GM18867 (cell line): ENCODE data around the gene UST.
"Not testable (repeated sequence)": the region's sequence is repeated elsewhere in the genome, so short reads cannot be mapped to it uniquely, and the experiment has no call there.

Source experiments
- ATAC-seq: cut with Tn5 transposase; IDR thresholded peaks from one replicate; pipeline ENCODE4 v1.9.1; 2021; ENCODE audit warnings: mild to moderate bottlenecking, moderate library complexity; ENCODE audit not compliant: unreplicated experiment

Gene UST

GRCh38 chr6:148997865-148998264, 251.0 kb downstream of the UST start:
- ATAC-seq = no peak

- ATAC-seq = no peak
These were observed 251.9 kb downstream of the UST start for GRCh38 chr6:148998704-148999103.

GRCh38 chr6:148999501-148999900, 252.7 kb downstream of the UST start:
- ATAC-seq = no peak

- ATAC-seq = no peak
These were observed 253.2 kb downstream of the UST start for GRCh38 chr6:148999929-149000468.

- no peak for ATAC-seq
These were observed 254.6 kb downstream of the UST start for GRCh38 chr6:149001422-149001821.

GRCh38 chr6:149003560-149003959, 256.7 kb downstream of the UST start:
- ATAC-seq = no peak

GRCh38 chr6:149004664-149005063, 257.8 kb downstream of the UST start:
- ATAC-seq = no peak

GRCh38 chr6:149006236-149006635, 259.4 kb downstream of the UST start:
- ATAC-seq = not testable (repeated sequence)

- no peak for ATAC-seq
These were observed 259.8 kb downstream of the UST start for GRCh38 chr6:149006671-149007070.

GRCh38 chr6:149007846-149008245, 261.0 kb downstream of the UST start:
- no peak for ATAC-seq

GRCh38 chr6:149008741-149009140, 261.9 kb downstream of the UST start:
- no peak for ATAC-seq

- no peak for ATAC-seq
These were observed 265.3 kb downstream of the UST start for GRCh38 chr6:149012040-149012545.

- ATAC-seq = no peak
These were observed 266.9 kb downstream of the UST start for GRCh38 chr6:149013586-149014344.

GRCh38 chr6:149014631-149015534, 268.1 kb downstream of the UST start:
- ATAC-seq = no peak

GRCh38 chr6:149015535-149016525, 269.0 kb downstream of the UST start:
- no peak for ATAC-seq

- ATAC-seq = no peak
These were observed 269.9 kb downstream of the UST start for GRCh38 chr6:149016716-149017115.

GRCh38 chr6:149020319-149020718, 273.5 kb downstream of the UST start:
- no peak for ATAC-seq

- no peak for ATAC-seq
These were observed 277.5 kb downstream of the UST start for GRCh38 chr6:149024361-149024760.

- ATAC-seq = no peak
These were observed 278.2 kb downstream of the UST start for GRCh38 chr6:149025061-149025460.

GRCh38 chr6:149026530-149026942, 279.7 kb downstream of the UST start:
- no peak for ATAC-seq
